ENCODE data around the gene HDAC11. TPM values are rescaled to one million over a fixed set of nuclear protein-coding genes. Genes with fewer than 3 reads are reported as not detected.

HDAC11 gene
- total and polyA plus RNA-seq, 9 of the 15 experiments (the other 6 are each of a cell fraction or from before 2014, with no cell fraction given), result 0.60 to 6.0 (median 4.5) TPM

GRCh38 chr3:13546667-13547171 lies 66.6 kb downstream of the HDAC11 start (continued):
- TF ChIP-seq STAT6 (CRISPR knock-in tag; IDR thresholded peaks at IDR 0.05) (no peak), NCOA6 (IDR thresholded peaks at IDR 0.05) (no peak), MBD2 (IDR thresholded peaks at IDR 0.05; ENCODE audit: borderline replicate concordance, low read depth) (peak; percentile 63; the same call in 1 of the 2 replicates), HDAC2 (IDR thresholded peaks at IDR 0.05) (peak; percentile 97), ERF (CRISPR knock-in tag; IDR thresholded peaks at IDR 0.05) (no peak), BDP1 (IDR thresholded peaks at IDR 0.05; ENCODE audit: insufficient read depth, insufficient read length) (no peak), POU5F1 (IDR thresholded peaks at IDR 0.05; ENCODE audit: borderline replicate concordance, low read depth, low read length, partially characterized antibody) (no peak), HLTF (IDR thresholded peaks at IDR 0.05) (0 out of 2 replicates have a peak, but pooled peaks have one; percentile 39), GABPB1 (CRISPR knock-in tag; IDR thresholded peaks at IDR 0.05) (no peak), ZBTB5 (IDR thresholded peaks at IDR 0.05) (no peak), NFIC (IDR thresholded peaks at IDR 0.05) (peak; percentile 93), TCF7 (IDR thresholded peaks at IDR 0.05; ENCODE audit: borderline replicate concordance) (no peak; the same call in 1 of the 2 replicates), CCNT2 (IDR thresholded peaks at IDR 0.05; ENCODE audit: borderline replicate concordance, extremely low read depth, insufficient read length, low read depth, low read length) (peak; percentile 90), SUPT5H (IDR thresholded peaks at IDR 0.05) (no peak), JUND (IDR thresholded peaks at IDR 0.05; ENCODE audit: borderline replicate concordance, low read depth, low read length) (peak; percentile 93), JUND (tag; IDR thresholded peaks at IDR 0.05; ENCODE audit: borderline replicate concordance, low read depth, low read length) (peak; percentile 93; the same call in 2 of the 3 replicates), USF2 (CRISPR knock-in tag; IDR thresholded peaks at IDR 0.05) (no peak), LARP7 (IDR thresholded peaks at IDR 0.05) (no peak), TBP (optimal IDR thresholded peaks at IDR 0.05; ENCODE audit: low read depth, low read length) (peak; percentile 89), ZNF780A (CRISPR knock-in tag; IDR thresholded peaks at IDR 0.05) (no peak), BACH1 (tag; IDR thresholded peaks at IDR 0.05) (no peak), EP300 (IDR thresholded peaks at IDR 0.05; ENCODE audit: low read length) (peak; percentile 88), RCOR1 (IDR thresholded peaks at IDR 0.05; ENCODE audit: borderline replicate concordance in 1 of 2, low read depth in 2 of 2, low read length in 2 of 2) (peak; percentile 43 to 97), PRMT5 (CRISPR knock-in tag; IDR thresholded peaks at IDR 0.05) (no peak), BCOR (IDR thresholded peaks at IDR 0.05) (peak; percentile 94)
- TF ChIP-seq, protein P1, sequence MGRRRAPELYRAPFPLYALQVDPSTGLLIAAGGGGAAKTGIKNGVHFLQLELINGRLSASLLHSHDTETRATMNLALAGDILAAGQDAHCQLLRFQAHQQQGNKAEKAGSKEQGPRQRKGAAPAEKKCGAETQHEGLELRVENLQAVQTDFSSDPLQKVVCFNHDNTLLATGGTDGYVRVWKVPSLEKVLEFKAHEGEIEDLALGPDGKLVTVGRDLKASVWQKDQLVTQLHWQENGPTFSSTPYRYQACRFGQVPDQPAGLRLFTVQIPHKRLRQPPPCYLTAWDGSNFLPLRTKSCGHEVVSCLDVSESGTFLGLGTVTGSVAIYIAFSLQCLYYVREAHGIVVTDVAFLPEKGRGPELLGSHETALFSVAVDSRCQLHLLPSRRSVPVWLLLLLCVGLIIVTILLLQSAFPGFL (CRISPR knock-in tag; IDR thresholded peaks at IDR 0.05), result no peak

All from K562 (cell line).